HG03354 (cell line): Measurements from ENCODE around the gene STAP1.
"Not testable (repeated sequence)": the region's sequence is repeated elsewhere in the genome, so short reads cannot be mapped to it uniquely, and the experiment has no call there.

ENCODE experiments used
- ATAC-seq: cut with Tn5 transposase; IDR thresholded peaks from one replicate; pipeline ENCODE4 v1.9.1; 2021; ENCODE audit warnings: mild to moderate bottlenecking; ENCODE audit not compliant: unreplicated experiment, poor library complexity, severe bottlenecking

STAP1 gene

DNA sequence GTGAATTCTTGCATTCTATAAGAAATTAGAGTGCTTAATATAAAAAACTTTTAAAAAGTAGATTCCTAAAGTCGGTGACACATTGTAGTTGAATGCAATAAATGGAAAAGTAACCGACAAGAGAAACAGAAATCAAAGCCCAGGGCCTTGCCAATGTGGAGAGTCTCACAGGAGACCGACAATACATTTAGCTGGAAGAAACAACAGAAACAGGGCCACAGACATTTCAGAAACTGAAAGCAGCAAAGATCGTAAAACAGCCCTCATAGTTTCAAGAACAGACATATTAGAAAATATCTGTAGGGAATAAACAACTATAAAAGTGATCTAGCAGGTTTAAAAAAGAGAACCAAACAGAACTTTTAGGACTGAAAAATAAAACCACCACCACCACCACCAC lies 49.5 kb downstream of the STAP1 start:
- ATAC-seq = no peak

DNA sequence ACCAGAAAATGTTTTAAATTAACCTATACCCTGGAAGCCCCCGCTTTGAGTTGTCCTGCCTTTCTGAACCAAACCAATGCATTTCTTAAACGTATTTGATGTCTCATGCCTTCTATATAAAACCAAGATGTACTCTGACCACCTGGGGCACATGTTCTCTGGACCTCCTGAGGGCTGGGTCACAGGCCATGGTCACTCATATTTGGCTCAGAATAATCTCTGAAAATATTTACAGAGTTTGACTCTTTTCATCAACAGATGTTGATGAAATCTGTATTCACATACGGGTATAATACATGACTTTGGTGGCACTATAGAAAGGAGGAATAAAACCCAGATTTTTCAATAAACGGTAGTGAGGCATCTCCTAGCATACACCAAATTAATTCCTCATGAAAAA lies 55.7 kb downstream of the STAP1 start:
- no peak for ATAC-seq

DNA sequence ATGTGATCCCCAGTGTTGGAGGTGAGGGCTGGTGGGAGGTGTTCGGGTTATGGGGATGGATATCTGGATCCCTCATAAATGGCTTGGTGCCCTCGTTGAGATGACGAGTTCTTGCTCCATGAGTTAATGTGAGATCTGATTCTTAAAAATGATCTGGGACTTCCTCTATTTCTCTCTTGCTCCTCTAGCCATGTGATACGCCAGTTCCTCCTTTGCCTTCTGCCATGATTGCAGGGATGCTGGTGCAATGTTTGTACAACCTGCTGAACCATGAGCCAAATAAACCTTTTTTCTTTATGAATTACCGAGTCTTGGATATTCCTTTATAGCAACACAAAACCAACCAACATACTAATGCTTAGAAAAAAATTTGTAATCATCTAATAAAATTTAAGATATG lies 56.6 kb downstream of the STAP1 start:
- ATAC-seq = no peak

DNA sequence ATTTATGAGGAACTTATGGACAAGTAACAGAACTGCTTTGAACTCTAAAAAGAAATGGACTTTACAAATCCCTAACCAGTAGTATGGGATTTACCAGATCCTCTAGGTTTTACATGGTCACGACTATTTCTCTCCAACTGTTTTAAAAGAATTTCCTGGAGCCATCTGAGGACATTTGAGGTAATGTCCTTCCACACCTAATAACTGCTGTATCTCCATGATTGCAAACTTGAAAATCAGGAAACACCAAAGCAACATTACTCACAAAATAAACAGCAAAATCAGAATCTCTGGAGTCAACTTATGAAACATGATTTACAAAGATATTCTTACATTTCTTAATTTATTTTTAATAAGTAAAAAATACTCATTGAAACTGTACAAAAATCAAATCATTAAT lies 58.0 kb downstream of the STAP1 start:
- ATAC-seq = no peak

DNA sequence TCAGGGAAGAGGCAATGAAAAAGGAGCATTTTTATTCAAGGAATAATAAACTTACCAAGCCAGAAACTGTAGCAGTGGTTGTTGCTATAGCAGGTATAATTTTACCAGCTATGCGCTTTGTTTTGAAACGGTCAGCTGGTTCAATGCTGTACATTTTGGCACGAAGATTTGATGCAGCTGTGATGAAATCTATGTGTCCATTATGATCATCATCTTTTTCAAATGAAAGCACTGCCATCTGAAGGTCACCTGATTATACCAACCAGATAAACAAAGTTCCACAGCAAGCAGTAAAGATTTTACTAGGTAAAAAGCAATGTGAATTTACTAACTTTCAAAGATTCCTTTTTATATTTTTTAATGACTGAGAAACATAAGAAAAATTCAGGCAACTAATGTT lies 66.4 kb downstream of the STAP1 start:
- ATAC-seq = no peak

DNA sequence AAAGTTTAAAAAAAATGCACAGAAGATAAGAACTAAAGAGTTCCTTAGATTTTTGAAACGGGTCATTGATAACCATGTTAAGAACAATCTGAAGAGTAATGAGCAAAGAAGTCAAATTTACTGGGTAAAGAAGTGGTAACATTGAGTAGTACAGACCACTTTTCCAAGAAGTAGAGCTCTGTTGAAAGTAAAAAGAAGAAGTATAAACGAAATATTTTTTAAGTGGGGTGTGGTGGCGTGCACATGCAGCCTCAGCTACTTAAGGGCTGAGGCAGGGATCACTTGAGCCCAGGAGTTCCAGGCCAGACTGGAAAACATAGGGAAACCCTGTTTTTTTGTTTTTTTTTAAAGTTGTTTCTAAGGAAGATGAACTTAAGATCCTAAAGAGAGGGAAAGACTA lies 74.0 kb downstream of the STAP1 start:
- ATAC-seq = no peak

DNA sequence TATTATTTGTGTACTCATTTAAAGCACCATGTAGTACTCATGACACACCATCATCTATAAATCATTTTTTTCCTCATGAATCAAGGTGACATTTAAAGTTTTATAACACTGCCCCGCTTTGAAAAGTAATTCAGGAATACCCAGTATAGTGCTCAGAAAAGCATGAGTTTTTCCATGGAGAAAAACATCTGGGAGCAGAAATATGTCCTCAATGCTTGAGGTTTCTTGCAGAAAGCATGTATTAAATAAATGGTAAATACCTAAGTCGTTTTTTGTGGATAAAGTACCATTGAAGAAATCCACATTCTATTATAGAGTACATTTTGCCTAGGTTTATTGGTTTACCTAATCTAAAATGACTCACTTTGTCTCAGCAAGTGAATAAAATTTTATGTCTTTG lies 76.2 kb downstream of the STAP1 start:
- no peak for ATAC-seq

DNA sequence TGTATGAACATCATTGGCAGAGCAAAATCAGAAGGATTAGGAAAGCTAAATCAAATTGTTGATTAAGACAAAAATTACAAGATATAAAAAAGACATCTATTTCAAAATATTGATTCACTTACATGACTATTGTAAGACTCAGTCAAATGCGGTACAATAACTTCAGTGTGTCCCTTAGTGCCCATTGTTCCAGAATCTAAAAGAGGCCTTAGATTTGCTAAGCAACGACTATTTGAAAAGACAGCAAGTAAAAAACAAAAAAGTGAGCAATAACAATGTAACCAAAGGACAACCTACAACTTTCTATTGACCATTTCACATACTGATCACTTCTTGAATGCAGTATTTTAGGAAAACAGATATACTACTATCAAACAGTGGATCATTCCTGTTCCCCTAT lies 76.8 kb downstream of the STAP1 start:
- no peak for ATAC-seq

DNA sequence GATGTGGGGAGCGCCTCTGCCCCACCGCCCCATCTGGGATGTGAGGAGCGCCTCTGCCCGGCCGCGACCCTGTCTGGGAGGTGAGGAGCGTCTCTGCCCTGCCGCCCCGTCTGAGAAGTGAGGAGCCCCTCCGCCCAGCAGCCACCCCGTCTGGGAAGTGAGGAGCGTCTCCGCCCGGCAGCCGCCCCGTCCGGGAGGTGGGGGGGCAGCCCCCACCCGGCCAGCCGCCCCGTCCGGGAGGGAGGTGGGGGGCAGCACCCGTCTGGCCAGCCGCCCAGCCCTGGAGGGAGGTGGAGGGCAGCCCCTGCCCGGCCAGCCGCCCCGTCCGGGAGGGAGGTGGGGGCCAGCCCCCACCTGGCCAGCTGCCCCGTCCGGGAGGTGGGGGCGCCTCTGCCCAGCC lies 78.5 kb downstream of the STAP1 start:
- not testable (repeated sequence) for ATAC-seq

DNA sequence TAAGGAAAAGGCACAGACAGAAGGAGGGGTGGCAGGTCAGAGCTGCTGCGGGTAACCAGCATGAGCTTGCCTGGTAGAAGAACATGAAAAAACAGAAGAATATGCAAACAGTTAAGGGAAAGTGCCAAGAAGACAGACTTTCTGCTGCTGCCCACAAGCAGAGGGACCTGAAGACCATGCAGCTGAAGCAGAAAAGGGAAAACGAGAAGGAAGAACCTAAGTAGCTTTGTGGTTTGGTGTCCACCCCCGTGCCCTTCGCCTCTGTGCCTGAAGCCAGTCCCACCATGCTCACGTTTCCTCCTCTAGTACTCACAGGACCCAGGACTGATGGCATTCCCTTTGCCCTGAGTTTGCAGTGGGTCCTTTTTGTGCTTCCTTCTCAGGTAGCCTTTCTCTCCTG lies 79.6 kb downstream of the STAP1 start:
- no peak for ATAC-seq

DNA sequence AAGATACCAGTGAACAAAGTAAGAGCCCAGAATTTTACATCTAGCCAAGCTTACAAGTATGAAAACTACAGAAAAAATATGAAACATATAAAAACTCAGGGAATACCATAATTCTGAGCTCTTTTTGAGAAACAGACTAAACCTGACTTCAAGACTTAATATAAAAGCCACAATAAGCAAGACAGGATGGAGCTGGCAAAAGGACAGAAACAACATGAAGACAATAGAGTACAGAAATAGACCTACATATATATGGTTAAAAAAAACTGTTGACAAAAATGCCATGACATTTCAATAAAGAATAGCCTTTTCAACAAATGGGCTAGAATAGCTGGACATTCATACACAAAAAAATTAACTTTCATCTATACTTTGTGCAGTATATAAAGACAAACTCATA lies 93.0 kb downstream of the STAP1 start:
- no peak for ATAC-seq
